HG02970 (cell line): ENCODE results near the gene B2M.
A peak's percentile ranks its signal among the peaks of the same experiment; 100 is the strongest.
"Not testable (repeated sequence)": the region's sequence is repeated elsewhere in the genome, so short reads cannot be mapped to it uniquely, and the experiment has no call there.

ENCODE experiments used
- ATAC-seq: cut with Tn5 transposase; IDR thresholded peaks from one replicate; pipeline ENCODE4 v1.9.1; 2021; ENCODE audit warnings: mild to moderate bottlenecking, moderate library complexity, moderate number of reproducible peaks; ENCODE audit not compliant: unreplicated experiment, low FRiP score

Gene B2M

GRCh38 chr15:44720460-44721176 lies 9.3 kb downstream of the B2M start:
- ATAC-seq = no peak

GRCh38 chr15:44722011-44722410 lies 10.7 kb downstream of the B2M start:
- no peak for ATAC-seq

DNA sequence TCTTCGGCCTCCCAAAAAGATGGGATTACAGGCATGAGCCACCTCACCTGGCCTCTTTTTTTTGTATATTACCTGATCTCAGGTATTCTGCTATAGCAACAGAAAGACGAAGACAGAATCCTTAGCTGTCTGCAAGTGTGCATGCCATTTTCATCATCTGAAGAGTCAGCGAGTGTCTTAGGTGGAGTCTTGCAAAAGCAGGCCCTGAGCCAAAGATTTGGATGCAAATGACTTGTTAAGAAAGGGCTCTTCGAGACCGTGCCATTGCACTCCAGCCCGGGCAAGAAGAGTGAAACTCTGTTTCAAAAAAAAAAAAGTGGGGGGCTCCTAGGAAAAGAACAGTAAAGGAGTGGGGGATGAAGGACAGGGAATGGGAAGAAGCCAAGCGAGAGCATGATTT lies 14.8 kb downstream of the B2M start:
- ATAC-seq = no peak

GRCh38 chr15:44726568-44727484 lies 15.5 kb downstream of the B2M start:
- ATAC-seq = peak; percentile 29

- no peak for ATAC-seq
Measured at GRCh38 chr15:44727485-44728231, 16.3 kb downstream of the B2M start.

DNA sequence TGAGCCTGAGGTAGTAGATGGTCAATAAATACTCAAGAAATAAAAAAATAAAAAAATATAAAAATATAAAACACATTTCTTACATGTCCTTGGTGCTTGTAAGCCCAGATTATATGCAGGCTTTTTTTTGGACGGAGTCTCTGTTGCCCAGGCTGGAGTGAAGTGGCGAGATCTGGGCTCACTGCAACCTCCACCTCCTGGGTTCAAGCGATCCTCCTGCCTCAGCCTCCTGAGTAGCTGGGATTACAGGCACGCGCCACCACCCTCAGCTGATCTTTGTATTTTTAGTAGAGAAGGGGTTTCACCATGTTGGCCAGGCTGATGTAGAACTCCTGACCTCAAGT lies 16.9 kb downstream of the B2M start:
- ATAC-seq = not testable (repeated sequence)

GRCh38 chr15:44728576-44729407 lies 17.5 kb downstream of the B2M start:
- peak; percentile 65 for ATAC-seq

DNA sequence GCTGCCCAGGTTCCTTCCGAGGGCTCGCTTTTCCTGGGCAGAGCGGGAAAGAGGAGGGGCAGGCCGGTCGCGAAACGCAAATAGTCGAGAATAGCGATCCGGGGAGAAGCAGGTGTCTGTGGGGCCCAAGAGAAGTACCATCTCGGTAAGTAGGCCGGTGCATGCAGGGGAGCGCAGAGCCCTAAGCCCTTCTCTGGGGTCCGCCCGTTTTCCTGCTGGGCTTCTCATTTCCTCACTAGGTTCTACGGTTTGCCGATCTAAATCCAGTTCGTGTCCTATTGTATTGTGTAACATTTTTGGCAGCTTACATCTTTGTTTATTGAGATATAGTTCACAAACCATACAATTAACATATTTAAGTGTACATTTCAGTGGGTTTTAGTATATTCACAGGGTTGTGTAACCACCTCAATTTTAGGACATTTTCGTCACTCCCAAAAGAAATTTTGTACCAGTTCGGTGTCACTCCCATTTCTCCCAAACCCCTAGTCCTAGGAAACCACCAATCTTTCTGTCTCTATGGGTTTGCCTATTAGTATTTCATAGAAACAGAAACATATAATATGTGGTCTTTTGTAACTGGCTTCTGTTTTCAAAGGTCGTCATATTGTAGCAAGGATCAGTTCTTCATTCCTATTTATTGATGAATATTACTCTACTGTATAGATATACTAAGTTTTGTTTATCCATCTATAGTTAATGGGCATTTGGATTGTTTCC lies 18.3 kb downstream of the B2M start:
- ATAC-seq = no peak

DNA sequence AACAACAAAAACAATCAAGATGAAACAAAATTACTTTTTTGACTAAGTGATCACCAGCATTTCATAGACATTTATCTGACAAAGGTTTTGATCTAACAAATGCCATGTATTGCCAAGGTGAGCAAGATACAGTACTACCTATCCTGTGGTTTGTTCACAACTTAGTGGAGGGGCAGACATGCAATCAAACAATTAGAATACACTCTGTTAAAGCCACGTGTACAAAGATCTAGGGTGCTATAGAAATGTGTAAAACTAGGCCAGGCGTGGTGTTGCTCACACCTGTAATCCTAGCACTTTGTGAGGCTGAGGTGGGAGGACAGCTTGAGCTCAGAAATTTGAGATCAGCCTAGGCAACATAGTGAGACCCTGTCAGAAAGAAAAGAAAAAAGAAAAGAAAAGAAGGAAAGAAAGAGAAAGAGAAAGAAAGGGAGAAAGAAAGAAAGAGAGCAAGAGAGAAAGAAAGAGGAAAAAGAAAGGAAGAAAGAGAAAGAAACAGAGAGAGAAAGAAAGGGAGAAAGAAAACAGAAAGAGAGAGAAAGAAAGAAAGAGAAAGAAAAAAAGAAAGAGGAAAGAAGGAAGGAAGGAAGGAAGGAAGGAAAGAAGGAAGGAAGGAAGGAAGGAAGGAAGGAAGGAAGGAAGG lies 23.6 kb downstream of the B2M start:
- ATAC-seq = no peak

- no peak for ATAC-seq
Measured at GRCh38 chr15:44735482-44736180, 24.3 kb downstream of the B2M start.

GRCh38 chr15:44736181-44736765 lies 25.0 kb downstream of the B2M start, which contains the start of gene TRIM69:
Gene TRIM69 (plus strand): TSS chr15:44736528. CDS start chr15:44736705, 177 bp downstream.
- no peak for ATAC-seq

- ATAC-seq = no peak
Measured at GRCh38 chr15:44738340-44738984, 27.1 kb downstream of the B2M start.

DNA sequence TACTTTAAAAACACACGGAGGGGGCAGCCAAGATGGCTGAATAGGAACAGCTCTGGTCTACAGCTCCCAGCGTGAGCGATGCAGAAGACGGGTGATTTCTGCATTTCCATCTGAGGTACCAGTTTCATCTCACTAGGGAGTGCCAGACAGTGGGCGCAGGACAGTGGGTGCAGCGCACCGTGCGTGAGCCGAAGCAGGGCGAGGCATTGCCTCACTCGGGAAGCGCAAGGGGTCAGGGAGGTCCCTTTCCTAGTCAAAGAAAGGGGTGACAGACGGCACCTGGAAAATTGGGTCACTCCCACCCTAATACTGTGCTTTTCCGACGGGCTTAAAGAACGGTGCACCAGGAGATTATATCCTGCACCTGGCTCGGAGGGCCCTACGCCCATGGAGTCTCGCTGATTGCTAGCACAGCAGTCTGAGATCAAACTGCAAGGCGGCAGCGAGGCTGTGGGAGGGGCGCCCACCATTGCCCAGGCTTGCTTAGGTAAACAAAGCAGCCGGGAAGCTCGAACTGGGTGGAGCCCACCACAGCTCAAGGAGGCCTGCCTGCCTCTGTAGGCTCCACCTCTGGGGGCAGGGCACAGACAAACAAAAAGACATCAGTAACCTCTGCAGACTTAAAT lies 28.0 kb downstream of the B2M start:
- ATAC-seq = not testable (repeated sequence)

DNA sequence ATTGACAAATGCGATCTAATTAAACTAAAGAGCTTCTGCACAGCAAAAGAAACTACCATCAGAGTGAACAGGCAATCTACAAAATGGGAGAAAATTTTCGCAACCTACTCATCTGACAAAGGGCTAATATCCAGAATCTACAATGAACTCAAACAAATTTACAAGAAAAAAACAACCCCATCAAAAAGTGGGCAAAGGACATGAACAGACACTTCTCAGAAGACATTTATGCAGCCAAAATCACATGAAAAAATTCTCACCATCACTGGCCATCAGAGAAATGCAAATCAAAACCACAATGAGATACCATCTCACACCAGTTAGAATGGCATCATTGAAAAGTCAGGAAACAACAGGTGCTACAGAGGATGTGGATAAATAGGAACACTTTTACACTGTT lies 32.1 kb downstream of the B2M start:
- ATAC-seq = not testable (repeated sequence)

DNA sequence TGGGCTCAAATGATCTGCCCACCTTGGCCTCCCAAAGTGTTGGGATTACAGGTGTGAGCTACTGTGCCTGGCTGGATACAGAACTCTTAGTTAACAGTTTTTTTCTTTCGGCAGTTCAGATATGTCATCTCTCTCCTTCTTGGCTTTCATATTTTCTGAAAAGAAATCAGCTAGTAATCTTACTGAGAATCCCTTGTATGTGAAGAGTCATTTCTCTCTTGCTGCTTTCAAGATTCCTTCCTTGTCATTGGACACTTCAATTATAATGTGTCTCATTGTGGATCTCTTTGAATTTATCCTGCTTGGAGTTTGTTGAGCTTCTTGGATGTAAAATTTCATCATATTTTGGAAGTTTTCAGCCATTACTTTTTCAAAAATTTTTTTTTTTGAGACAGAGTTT lies 42.0 kb downstream of the B2M start:
- no peak for ATAC-seq

GRCh38 chr15:44763187-44763586 lies 51.9 kb downstream of the B2M start:
- no peak for ATAC-seq

- no peak for ATAC-seq
Measured at GRCh38 chr15:44763848-44764247, 52.5 kb downstream of the B2M start.
